GM19463 (cell line): ENCODE measurements around the gene CDC25A.

ENCODE experiments used
- ATAC-seq: cut with Tn5 transposase; IDR thresholded peaks from one replicate; pipeline ENCODE4 v1.9.1; 2021; ENCODE audit warnings: mild to moderate bottlenecking, moderate library complexity; ENCODE audit not compliant: unreplicated experiment

CDC25A gene

DNA sequence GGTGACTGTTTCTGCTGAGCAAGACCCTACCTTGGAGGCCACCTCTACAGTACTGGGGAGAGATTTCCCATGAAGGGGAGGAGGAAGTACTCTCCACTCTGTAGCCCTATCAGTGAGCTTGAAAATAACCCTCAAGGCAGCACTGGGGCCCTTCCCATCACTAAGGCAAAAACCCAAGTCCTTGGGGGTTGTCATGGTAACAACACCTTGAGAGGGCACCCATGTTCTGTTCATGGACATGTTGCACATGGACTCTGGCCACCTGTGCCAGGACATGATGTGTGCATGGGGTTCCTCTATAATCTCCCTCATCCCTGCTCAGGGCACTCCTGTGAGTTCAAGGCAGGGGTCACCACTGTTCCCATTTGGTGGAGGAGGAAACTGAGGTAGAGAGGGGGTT, 10.9 kb upstream of the CDC25A start:
- ATAC-seq, result no peak

DNA sequence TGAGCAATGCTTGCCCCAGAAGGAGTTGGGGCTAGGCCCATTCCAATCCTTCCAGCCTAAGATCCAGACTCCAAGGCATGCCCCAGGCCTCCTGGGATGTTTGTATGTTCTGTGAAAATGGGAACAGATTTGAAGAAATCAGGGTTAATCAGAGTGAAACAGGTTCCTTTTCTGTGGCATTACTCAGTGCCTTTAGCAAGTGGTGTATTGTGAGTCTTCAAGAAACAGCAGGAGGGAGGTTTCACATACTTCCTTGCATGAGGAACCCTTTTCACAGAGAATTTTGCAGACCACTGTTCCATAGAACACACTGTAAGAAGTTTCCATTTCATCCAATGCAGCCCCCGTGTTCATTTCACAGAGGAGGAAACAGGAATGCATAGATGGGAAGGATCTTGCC, 8.4 kb upstream of the CDC25A start:
- no peak for ATAC-seq

DNA sequence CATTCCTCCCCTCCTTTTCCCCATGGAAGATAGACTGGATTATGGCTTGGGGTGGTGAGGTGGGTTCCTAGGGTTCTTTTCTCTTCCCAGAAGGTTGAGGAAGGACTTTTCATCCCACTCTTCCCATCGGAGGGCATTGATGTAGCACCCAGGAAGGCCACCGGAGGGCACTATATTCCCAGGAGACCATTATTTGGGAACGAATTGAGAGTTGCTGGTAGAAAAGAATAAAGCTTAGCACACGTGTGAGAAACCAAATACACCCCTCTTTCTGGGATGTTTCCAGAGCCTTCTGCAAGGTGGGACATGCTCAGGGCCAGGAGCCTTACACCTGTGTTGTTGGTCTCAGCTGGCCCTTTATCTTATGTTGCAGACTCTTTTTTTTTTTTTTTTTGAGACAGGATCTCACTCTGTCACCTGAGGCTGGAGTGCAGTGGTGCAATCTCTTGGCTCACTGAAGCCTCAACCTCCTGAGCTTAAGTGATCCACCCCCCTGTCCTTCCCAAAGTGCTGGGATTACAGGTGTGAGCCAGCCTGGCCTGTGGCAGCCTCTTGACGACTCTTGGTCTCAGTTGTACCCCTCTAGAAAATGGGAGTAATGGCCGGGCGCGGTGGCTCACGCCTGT, 6.3 kb upstream of the CDC25A start:
- ATAC-seq, result no peak

DNA sequence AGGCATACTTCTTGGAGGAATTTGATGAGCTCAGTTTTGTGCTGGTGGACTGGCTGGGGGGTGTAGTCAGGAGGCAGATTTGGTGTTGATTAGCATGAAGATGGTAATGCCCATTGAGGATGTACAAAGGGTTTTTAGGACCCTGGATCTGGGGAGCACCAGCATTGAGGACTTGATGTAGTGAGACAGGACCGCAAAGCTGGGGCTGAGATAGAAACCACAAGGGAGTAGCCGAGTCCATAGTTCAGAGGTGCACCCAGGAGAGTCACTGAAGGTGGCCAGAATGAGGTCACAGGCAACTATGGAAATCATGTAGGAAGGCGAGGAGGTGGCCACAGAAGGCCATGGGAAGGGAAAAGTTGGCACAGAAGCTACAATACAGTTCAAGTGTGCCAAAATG, 2.7 kb upstream of the CDC25A start:
- no peak for ATAC-seq

DNA sequence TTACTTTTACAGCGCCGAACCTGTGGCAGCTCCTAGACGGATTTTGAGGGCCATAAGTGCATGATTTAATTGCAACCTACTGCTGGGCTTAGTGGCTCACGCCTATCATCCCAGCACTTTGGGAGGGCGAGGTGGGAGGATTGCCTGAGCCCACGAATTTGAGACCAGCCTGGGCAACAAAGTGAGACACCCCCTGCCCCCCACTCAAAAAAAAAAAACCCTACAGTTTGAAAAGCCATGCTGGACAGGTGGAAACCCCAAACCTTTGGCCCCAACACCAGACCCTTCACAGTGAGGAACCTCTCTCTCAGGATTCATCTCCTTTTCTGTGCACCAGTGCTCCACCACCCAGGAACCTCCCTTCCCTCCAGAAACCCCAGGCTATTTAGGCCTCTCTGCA, 1.1 kb upstream of the CDC25A start:
- ATAC-seq, result no peak

DNA sequence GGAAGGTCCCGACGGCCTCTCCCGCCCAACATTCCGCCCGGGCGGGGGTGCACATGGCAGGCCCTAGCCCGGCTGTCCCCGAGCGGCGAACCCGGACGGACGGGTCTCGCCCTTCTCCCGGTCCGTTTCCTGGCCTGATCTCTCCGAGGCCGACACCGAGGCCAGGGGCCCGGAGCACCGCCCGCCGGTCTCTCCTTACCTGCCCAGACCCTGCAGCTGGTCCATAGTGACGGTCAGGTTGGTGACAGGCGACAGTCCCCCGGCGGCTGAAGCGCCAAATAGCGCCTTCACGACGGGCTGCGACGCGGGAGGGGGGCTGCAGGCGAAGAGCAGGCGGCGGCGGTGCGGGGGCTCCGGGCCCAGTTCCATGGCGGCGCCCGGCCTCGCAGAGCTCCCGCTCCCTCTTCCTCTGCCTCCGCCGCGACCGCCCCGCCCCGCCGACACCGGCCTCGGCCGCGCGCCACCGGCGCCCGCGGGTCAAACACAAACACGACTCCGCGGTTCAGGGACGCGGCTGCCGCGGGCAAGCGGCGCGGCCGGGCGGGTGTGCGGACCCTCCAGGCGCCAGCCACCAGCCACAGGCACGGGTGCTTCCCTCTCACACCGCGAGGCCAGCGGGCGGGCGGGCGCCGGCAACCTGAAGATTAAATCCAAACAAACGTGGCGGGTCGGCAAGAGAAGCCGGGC, 495 bp downstream of the CDC25A start:
- ATAC-seq, result peak; percentile 23

DNA sequence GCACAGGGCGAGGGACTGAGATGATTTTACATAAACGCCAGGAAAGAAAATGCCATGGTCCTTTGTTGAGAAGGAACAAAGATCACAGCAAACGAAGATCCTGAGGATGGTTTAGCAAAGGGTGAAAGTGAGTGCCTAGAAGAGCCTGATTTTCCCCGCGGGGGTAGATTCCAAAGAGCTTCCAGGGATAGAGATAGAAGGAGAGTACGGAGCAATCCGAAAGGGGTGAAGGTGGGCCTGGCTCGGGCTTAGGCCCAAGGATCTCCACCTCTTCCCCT, 977 bp downstream of the CDC25A start:
- ATAC-seq, result no peak

DNA sequence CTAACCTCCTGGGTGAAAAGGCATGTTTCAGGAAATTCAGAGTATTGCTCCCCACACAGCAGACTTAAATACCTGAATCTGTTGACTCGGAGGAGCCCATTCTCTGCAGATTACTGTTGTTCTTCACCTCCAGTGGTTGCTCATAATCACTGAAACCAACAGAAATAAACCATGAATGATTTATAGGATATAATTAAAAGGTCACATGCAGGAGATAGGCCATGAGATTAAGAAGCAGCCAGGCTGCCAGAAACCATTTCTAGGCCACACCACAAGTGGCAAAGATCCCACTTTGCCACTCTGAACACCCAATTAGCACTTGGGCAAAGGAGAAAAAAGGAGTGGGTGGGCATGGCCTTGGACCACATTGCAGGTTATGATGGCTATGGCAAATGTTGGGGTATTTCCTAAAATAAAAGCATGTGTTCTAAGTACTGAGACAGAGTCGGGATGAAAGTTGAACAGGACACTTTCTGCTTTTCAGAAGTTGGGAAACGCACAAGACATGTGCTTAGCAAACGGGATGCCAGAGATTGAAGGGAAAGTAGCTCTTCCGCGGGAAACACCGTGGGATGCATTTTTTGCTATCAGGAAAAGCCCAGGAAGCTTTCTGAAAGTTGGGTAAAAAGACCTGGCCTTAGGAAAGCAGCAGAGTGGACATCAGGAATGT, 1.5 kb downstream of the CDC25A start:
- ATAC-seq, result no peak

DNA sequence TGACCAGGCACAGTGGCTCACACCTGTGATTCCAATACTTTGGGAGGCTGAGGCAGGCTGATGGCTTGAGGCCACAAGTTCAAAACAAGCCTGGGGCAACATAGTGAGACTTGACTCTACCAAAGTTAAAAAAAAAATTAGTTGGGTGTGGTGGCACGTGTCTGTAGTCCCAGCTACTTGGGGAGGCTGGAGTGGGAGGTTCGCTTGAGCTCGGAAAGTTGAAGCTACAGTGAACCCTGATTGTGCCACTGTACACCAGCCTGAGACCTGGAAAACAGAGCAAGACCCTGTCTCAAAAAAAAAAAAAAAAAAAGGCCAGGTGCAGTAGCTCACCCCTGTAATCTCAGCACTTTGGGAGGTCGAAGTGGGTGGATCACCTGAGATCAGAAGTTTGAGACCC, 3.1 kb downstream of the CDC25A start:
- ATAC-seq, result no peak

DNA sequence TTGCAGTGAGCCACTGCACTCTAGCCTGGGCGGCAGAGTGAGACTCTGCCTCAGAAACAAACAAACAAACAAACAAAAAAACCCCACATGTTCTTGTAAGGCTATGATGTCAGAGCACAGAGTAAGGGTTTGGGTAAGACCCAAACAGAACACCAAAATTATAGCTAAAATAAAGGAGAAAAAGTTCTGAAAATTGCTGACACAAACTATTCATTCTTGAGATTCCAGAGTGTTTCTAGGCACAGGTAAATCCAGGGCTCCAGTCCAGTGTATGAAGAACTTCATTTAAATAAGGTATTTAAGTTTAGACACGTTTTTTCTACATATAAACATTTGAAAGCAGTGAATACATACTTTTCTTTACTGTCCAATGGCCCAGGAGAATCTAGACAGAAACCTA, 3.9 kb downstream of the CDC25A start:
- no peak for ATAC-seq

DNA sequence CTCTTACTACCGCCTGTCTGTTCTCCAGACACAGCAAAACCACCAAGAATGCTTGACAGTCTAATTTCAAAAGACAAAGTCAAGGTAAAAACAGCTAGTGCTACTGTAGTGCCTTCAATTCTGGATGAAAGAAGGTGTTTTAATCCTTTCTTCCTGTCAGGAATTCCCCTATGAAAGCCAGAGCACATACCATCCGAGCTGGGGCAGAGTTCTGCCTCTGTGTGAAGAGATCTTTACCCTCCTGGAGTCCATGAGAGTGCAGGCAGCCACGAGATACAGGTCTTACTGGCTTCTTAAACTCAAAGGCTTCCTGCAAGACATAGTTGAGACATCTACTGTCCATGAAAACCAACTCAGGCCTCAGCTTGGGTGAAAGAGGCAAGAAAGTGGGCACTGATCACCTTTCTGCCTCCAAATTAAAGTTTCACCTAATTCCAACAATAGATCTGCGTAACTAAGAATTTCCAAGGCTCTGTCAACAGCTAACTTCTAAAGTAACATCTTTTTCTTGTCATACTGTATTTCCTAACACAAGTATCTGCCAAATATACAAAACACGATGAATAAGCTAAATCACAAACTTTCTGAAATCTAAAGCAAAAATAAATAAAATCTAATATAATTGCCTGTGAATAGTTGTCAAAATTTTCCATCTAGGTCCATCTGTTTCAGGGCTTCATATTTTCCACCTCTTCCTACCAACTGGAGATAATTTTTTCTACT, 7.5 kb downstream of the CDC25A start:
- no peak for ATAC-seq

DNA sequence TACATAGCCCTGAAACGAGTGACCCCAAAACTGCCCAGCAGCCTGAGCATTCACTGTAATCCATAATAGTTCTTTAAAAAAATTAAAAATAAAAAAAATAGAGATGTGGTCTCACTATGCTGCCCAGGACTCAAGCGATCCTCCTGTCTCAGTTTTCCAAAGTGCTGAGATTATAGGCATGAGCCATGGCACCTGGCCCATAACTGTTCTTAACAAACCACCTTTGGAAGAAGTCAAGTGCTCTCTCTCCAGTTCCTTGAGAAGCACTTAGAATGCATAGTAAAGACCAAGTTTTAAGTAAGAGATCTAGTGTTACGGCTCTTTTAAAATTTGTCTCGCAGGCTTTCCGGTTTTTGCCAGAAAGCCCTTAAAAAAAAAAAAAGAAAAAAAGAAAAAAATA, 8.2 kb downstream of the CDC25A start:
- ATAC-seq, result no peak

DNA sequence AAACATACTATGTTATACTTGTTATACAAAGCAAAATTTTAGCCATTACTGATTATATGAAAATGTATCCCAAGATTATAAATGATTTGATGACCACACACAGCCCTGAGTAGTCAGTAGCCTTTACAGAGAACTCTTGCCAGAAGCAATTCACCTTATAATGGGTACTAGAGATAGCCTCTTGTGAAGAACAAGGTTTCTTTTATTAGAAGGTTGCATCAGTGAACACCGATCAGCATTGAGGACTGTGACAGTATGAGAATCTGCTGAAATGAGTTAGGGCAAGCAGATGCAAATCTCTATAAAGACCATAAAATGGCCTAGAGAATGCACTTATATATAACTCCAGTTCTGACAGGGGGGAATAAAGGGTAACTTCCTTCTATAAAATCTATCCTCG, 10.1 kb downstream of the CDC25A start:
- no peak for ATAC-seq

DNA sequence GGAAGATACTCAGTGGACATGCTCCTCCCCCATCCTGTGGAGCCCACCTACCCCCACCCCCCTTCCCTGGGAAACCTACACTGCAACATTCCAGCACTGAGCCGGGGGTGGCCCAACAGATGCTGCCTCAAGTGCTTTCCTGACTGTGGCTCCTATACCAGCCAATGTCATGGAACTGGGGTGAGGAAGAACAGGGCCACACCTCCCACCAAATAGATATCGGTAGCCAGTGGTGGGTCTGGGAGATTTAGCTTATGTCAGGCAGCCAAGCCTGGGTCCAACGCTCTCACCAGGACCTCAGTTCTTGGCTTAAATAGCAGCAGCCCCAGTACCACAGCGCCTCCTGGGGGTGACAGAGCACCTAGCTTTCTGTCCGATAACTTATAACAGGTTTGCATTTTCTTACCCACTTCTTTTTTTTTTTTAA, 30.3 kb downstream of the CDC25A start:
- ATAC-seq, result no peak

DNA sequence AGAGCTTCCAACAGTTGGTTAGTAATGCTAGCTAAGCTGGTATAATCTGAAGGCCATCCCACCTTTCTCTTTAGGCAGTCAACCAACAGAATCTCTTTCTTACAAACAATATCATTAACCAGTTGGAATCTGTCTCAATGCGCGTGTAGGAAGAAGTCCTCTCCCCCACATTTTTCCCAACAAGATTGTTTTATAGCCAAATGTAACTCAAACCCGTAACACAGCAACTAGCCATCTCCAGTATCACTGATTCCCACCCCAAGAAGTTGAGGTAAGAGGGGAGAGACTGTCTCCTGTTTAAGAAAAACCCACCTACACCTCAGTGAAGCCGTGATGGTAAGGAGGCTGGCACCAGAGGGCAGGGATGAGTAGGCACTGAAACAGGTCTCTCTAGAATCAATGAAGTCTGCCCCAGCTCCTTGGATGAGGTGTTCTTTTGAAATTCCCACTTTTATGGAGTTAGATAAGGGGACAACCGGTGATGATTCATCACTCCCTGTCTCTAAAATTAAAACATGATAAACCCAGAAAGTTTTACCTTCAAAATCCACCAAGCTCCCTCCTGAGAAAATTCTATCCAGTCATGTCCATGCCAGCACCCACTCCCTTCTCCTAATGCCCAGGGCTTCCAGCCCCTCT, 30.9 kb downstream of the CDC25A start:
- no peak for ATAC-seq

DNA sequence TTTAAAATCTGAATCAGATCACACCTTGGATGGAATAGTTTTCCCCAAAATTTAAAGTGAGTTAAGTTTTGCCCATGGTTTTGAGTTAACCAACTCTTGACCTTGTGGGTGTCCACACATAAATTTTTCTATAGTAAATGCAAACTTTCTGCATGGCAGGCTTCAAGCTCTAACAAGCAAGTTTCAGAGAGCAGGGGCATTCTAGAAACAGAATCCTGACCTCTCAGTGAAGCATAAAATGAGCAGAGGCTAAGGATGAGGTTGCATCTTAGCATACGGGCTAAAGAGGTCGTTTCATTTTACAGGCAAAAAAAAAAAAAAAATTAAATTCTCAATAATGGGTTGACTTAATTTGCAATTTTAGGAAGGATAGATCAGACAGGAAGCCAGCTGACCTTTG, 32.1 kb downstream of the CDC25A start:
- ATAC-seq, result no peak

DNA sequence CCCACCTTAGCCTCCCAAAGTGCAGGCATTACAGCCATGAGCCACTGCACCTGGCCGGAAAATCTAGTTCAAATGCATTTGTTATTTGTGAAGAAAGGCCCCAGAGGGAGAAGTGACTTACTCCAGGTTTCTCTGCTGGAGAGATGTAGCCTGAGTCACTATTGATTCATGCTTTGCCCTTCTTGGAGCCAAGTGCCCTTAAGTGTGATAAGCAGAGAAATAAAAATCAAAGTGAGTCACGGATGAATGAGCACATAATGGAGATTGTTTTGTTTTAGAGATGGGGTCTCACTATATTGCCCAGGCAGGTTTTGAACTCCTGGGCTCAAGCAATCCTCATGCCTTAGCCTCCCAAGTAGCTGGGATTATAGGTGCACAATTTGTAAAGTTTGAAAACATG, 33.1 kb downstream of the CDC25A start:
- no peak for ATAC-seq

DNA sequence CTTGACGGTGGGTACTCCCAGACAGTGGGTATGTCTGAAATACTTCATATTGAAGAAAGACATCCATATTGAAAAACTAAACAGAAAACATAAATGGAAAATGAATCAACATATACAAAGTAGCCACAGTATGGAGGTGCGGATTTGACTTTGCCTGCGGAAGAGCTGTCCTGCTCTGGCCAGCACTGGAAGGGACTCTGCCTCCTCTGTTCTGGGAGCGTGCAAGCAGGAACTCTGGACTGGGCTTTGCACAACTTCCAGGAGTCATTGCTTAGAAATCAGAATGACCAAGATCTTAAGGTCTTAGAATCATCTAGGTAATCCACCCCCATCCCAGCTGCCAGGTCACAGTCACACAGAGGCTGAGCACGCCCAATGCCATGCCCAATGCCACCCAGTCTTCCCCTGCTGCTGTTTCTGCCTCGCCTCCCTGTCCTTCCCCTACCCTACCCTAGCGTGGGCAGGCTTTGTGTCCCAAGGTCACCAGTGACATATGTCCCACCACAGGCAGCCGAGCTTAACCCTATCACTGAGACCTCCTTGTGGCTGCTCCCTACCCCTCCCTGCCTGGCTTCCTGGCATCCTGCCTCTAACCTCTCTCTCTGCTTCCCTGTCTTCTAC, 36.3 kb downstream of the CDC25A start:
- ATAC-seq, result no peak

DNA sequence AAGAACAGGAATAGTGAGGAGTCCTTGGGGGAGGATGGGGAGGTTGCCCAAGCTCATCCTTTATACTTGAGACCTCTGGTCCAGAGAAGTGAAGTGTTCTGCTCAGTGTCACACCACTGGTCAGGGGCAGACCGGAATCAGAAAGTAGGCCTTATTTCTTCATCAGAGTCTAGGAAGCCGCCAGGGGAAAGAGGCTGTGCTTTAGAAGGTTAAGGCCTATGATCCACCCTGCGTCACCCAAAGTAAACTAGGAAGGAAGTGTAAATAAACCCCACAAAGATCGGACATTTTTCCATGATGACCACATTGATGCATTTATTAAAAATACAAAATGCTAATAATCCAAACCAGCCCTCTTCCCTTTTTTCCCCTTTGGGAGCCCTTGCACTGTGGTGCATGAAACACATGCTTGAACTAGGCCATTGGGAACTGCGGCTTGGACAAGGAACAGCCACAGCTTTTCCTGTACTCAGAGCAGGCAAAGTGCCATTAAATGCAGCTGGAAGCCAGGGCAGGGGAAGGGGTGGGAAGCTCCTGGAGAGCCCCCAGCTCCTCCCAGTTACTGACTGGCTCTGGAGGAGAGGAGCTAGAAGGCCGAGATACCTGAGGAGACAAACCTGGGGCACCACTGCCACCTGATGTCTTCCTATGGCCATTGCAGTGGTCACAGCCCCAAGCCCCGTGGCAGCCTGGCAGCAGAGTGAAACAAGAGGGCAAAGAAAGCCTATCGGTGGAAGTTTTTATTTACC, 37.0 kb downstream of the CDC25A start:
- no peak for ATAC-seq

DNA sequence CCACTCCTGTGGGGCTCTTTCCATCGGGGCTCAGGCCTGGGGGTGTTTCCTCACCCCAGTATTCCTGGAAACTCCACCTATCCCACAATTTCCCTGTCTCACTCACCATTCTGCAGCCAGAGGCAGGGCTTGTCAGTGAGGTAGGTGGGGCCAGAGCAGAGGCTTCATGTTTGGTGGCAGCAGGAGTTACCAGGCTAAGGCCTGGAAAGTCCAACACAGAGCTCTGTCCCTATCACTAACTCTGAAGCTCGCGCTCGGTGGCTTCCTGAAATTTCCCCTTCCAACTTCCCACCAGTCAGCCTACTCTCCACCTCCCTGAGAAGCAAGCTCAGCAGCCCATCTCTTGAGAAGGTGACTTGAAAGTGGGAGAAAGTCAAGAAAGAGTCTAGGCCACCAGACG, 44.2 kb downstream of the CDC25A start:
- no peak for ATAC-seq
